Measurements from ENCODE around the gene PHACTR1. TPM values are rescaled to one million over a fixed set of nuclear protein-coding genes. Genes with fewer than 3 reads are reported as not detected.

Gene PHACTR1
- total RNA-seq, 1 experiment from 2014 or later, result 15.5 TPM

DNA sequence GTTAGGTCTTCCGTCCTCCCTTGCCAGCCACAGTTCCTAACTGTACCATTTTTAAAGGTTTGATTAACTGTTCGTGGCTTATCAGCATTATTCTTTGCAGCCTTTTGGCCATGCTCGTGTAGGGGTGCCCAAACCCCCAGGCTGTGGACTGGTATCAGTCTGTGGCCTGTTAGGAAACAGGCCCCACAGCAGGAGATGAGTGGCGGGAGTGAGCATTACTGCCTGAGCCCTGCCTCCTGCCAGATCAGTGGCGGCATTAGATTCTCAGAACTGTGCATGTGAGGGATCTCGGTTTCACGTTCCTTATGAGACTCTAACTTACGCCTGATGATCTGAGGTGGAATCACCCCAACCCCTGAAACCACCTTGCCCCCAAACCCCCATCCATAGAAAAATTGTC, 532.4 kb downstream of the PHACTR1 start (continued):
- no peak for TF ChIP-seq CBFB (CRISPR knock-in tag; IDR thresholded peaks at IDR 0.05; ENCODE audit: low read depth)

DNA sequence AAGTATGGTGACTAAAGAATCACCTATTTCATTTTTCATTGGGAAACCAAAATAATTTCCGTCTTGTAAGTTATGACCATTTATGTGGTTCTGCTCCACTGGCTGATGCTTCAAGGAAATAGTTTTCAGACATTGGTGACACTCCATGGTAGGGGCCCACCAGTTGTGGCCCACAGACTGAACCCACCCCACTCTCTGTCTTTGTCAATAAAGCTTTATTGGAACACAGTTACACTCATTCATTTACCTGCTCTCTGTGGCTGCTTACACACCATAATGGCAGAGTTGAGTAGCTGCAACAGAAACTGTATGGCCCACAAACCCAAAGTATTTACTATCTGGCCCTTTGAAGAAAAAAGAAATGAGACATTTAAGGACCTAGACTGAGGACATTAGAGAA, 533.2 kb downstream of the PHACTR1 start:
- peak overlapping the region; percentile 73 for H3K27ac Mint-ChIP-seq
- DNase-seq (ENCODE audit: low spot score), result no peak
- no peak overlapping the region for H3K4me3 Mint-ChIP-seq
- ChIA-PET POLR2A (no interaction called here), CTCF (no interaction called here)
- peaks cover 33% of the 10 kb centered on the region for H3K4me1 Mint-ChIP-seq
- TF ChIP-seq GTF2I (CRISPR knock-in tag; conservative IDR thresholded peaks at IDR 0.05) (no peak), ZNF219 (CRISPR knock-in tag; IDR thresholded peaks at IDR 0.05; ENCODE audit: borderline replicate concordance) (no peak), GABPB1 (CRISPR knock-in tag; IDR thresholded peaks at IDR 0.05) (no peak), ZNF263 (CRISPR knock-in tag; IDR thresholded peaks at IDR 0.05; ENCODE audit: low read depth) (no peak), FOXK1 (CRISPR knock-in tag; IDR thresholded peaks at IDR 0.05) (no peak), EMX1 (CRISPR knock-in tag; IDR thresholded peaks at IDR 0.05) (no peak), TEAD4 (CRISPR knock-in tag; IDR thresholded peaks at IDR 0.05) (no peak)
- TF ChIP-seq, protein P1, sequence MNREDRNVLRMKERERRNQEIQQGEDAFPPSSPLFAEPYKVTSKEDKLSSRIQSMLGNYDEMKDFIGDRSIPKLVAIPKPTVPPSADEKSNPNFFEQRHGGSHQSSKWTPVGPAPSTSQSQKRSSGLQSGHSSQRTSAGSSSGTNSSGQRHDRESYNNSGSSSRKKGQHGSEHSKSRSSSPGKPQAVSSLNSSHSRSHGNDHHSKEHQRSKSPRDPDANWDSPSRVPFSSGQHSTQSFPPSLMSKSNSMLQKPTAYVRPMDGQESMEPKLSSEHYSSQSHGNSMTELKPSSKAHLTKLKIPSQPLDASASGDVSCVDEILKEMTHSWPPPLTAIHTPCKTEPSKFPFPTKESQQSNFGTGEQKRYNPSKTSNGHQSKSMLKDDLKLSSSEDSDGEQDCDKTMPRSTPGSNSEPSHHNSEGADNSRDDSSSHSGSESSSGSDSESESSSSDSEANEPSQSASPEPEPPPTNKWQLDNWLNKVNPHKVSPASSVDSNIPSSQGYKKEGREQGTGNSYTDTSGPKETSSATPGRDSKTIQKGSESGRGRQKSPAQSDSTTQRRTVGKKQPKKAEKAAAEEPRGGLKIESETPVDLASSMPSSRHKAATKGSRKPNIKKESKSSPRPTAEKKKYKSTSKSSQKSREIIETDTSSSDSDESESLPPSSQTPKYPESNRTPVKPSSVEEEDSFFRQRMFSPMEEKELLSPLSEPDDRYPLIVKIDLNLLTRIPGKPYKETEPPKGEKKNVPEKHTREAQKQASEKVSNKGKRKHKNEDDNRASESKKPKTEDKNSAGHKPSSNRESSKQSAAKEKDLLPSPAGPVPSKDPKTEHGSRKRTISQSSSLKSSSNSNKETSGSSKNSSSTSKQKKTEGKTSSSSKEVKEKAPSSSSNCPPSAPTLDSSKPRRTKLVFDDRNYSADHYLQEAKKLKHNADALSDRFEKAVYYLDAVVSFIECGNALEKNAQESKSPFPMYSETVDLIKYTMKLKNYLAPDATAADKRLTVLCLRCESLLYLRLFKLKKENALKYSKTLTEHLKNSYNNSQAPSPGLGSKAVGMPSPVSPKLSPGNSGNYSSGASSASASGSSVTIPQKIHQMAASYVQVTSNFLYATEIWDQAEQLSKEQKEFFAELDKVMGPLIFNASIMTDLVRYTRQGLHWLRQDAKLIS (CRISPR knock-in tag; IDR thresholded peaks at IDR 0.05; ENCODE audit: borderline replicate concordance), result no peak
- TF ChIP-seq, protein P2, sequence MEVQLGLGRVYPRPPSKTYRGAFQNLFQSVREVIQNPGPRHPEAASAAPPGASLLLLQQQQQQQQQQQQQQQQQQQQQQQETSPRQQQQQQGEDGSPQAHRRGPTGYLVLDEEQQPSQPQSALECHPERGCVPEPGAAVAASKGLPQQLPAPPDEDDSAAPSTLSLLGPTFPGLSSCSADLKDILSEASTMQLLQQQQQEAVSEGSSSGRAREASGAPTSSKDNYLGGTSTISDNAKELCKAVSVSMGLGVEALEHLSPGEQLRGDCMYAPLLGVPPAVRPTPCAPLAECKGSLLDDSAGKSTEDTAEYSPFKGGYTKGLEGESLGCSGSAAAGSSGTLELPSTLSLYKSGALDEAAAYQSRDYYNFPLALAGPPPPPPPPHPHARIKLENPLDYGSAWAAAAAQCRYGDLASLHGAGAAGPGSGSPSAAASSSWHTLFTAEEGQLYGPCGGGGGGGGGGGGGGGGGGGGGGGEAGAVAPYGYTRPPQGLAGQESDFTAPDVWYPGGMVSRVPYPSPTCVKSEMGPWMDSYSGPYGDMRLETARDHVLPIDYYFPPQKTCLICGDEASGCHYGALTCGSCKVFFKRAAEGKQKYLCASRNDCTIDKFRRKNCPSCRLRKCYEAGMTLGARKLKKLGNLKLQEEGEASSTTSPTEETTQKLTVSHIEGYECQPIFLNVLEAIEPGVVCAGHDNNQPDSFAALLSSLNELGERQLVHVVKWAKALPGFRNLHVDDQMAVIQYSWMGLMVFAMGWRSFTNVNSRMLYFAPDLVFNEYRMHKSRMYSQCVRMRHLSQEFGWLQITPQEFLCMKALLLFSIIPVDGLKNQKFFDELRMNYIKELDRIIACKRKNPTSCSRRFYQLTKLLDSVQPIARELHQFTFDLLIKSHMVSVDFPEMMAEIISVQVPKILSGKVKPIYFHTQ (CRISPR knock-in tag; IDR thresholded peaks at IDR 0.05), result no peak
- TF ChIP-seq, protein P3, sequence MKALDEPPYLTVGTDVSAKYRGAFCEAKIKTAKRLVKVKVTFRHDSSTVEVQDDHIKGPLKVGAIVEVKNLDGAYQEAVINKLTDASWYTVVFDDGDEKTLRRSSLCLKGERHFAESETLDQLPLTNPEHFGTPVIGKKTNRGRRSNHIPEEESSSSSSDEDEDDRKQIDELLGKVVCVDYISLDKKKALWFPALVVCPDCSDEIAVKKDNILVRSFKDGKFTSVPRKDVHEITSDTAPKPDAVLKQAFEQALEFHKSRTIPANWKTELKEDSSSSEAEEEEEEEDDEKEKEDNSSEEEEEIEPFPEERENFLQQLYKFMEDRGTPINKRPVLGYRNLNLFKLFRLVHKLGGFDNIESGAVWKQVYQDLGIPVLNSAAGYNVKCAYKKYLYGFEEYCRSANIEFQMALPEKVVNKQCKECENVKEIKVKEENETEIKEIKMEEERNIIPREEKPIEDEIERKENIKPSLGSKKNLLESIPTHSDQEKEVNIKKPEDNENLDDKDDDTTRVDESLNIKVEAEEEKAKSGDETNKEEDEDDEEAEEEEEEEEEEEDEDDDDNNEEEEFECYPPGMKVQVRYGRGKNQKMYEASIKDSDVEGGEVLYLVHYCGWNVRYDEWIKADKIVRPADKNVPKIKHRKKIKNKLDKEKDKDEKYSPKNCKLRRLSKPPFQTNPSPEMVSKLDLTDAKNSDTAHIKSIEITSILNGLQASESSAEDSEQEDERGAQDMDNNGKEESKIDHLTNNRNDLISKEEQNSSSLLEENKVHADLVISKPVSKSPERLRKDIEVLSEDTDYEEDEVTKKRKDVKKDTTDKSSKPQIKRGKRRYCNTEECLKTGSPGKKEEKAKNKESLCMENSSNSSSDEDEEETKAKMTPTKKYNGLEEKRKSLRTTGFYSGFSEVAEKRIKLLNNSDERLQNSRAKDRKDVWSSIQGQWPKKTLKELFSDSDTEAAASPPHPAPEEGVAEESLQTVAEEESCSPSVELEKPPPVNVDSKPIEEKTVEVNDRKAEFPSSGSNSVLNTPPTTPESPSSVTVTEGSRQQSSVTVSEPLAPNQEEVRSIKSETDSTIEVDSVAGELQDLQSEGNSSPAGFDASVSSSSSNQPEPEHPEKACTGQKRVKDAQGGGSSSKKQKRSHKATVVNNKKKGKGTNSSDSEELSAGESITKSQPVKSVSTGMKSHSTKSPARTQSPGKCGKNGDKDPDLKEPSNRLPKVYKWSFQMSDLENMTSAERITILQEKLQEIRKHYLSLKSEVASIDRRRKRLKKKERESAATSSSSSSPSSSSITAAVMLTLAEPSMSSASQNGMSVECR (CRISPR knock-in tag; IDR thresholded peaks at IDR 0.05; ENCODE audit: borderline replicate concordance), result no peak
- peaks cover 8% of the 10 kb centered on the region for H3K36me3 Mint-ChIP-seq
- H3K9me3 Mint-ChIP-seq, result peaks cover 4% of the 10 kb centered on the region
- H3K27me3 Mint-ChIP-seq (ENCODE audit: low read depth), result no peaks in the 10 kb centered on the region
- ATAC-seq, result no peak

DNA sequence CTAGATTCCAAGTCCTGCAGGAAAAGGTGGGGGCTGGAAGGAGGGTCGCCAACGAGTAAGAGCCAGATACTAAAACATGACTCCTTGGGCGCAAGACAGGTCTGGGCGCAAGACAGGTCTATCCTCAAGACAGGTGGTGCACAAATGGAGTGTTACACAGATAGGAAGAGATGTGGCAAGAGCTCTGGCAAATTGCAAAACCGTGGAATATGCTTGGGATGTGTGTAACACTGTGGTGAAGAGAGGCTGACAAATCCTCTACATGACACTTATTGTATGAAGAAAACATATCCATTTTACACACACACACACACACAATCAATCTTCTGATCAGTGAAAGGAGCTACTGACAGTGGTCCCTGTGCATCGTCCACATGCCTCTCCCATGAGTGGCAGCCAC, 534.1 kb downstream of the PHACTR1 start:
- Mint-ChIP-seq H3K4me1 (peaks cover 26% of the 10 kb centered on the region), H3K9me3 (peaks cover 13% of the 10 kb centered on the region), H3K27ac (no peak overlapping the region), H3K36me3 (peaks cover 16% of the 10 kb centered on the region), H3K27me3 (ENCODE audit: low read depth) (no peaks in the 10 kb centered on the region), H3K4me3 (no peak overlapping the region)
- ChIA-PET POLR2A (no interaction called here), CTCF (interaction anchor here (0.6 to 0.9 kb wide), 6 partner anchors 14 to 1992 kb away, joined by 3 to 5 read pairs (median 4); no protein-coding TSS in a partner anchor)
- DNase-seq (ENCODE audit: low spot score), result no peak
- ATAC-seq, result no peak
- TF ChIP-seq, protein P3 (CRISPR knock-in tag; IDR thresholded peaks at IDR 0.05; ENCODE audit: borderline replicate concordance), result no peak
- TF ChIP-seq, protein P4, sequence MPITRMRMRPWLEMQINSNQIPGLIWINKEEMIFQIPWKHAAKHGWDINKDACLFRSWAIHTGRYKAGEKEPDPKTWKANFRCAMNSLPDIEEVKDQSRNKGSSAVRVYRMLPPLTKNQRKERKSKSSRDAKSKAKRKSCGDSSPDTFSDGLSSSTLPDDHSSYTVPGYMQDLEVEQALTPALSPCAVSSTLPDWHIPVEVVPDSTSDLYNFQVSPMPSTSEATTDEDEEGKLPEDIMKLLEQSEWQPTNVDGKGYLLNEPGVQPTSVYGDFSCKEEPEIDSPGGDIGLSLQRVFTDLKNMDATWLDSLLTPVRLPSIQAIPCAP (CRISPR knock-in tag; IDR thresholded peaks at IDR 0.05), result no peak
- 0 out of 2 replicates have a peak, but pooled peaks have one; percentile 46 for TF ChIP-seq GABPB1 (CRISPR knock-in tag; IDR thresholded peaks at IDR 0.05)

All from WTC11 (cell line).